ENCODE measurements around the gene PCNX1. TPM values are rescaled to one million over a fixed set of nuclear protein-coding genes. Genes with fewer than 3 reads are reported as not detected.

PCNX1 gene
- total RNA-seq, 1 donor from 2014 or later, result 37.9 TPM

- TF ChIP-seq CTCF (conservative IDR thresholded peaks at IDR 0.05), result no peak
- Mint-ChIP-seq H3K4me3 (no peak overlapping the region), H3K9me3 (no peaks in the 10 kb centered on the region), H3K4me1 (ENCODE audit: unreplicated experiment) (peaks cover 39% of the 10 kb centered on the region), H3K27me3 (no peaks in the 10 kb centered on the region), H3K27ac (no peak overlapping the region), H3K36me3 (peaks cover 6% of the 10 kb centered on the region)
- no peak for DNase-seq (ENCODE audit: extremely low spot score, unreplicated experiment)
Measured at GRCh38 chr14:70921669-70922068, 14.4 kb downstream of the PCNX1 start.

- DNase-seq (ENCODE audit: extremely low spot score, unreplicated experiment), result no peak
- no peaks in the 10 kb centered on the region for H3K36me3 Mint-ChIP-seq
Measured at GRCh38 chr14:70924521-70924920, 17.3 kb downstream of the PCNX1 start.

GRCh38 chr14:70926235-70926830 is 19.1 kb downstream of the PCNX1 start:
- no peak overlapping the region for H3K4me3 Mint-ChIP-seq
- TF ChIP-seq CTCF (conservative IDR thresholded peaks at IDR 0.05), result no peak
- H3K27ac Mint-ChIP-seq, result no peak overlapping the region
- no peaks in the 10 kb centered on the region for H3K9me3 Mint-ChIP-seq
- H3K27me3 Mint-ChIP-seq, result no peaks in the 10 kb centered on the region
- no peaks in the 10 kb centered on the region for H3K36me3 Mint-ChIP-seq
- no peak for DNase-seq (ENCODE audit: extremely low spot score, unreplicated experiment)
- H3K4me1 Mint-ChIP-seq (ENCODE audit: unreplicated experiment), result peaks cover 15% of the 10 kb centered on the region

More at GRCh38 chr14:70924521-70924920, 17.3 kb downstream of the PCNX1 start:
- Mint-ChIP-seq H3K4me1 (ENCODE audit: unreplicated experiment) (peaks cover 29% of the 10 kb centered on the region), H3K27me3 (no peaks in the 10 kb centered on the region), H3K9me3 (no peaks in the 10 kb centered on the region), H3K27ac (no peak overlapping the region), H3K4me3 (no peak overlapping the region)
- TF ChIP-seq CTCF (conservative IDR thresholded peaks at IDR 0.05), result no peak

- DNase-seq (ENCODE audit: extremely low spot score, unreplicated experiment), result no peak
- no peak overlapping the region for H3K27ac Mint-ChIP-seq
Measured at GRCh38 chr14:70931008-70931407, 23.7 kb downstream of the PCNX1 start.

GRCh38 chr14:70934084-70934483 is 26.8 kb downstream of the PCNX1 start:
- DNase-seq (ENCODE audit: extremely low spot score, unreplicated experiment), result no peak
- TF ChIP-seq CTCF (conservative IDR thresholded peaks at IDR 0.05), result no peak
- no peaks in the 10 kb centered on the region for H3K27me3 Mint-ChIP-seq
- H3K27ac Mint-ChIP-seq, result no peak overlapping the region
- peaks cover 10% of the 10 kb centered on the region for H3K4me1 Mint-ChIP-seq (ENCODE audit: unreplicated experiment)
- H3K9me3 Mint-ChIP-seq, result no peaks in the 10 kb centered on the region
- H3K4me3 Mint-ChIP-seq, result no peak overlapping the region
- peaks cover under 1% of the 10 kb centered on the region for H3K36me3 Mint-ChIP-seq

More at GRCh38 chr14:70931008-70931407, 23.7 kb downstream of the PCNX1 start:
- no peaks in the 10 kb centered on the region for H3K27me3 Mint-ChIP-seq
- no peak for TF ChIP-seq CTCF (conservative IDR thresholded peaks at IDR 0.05)
- H3K4me3 Mint-ChIP-seq, result no peak overlapping the region
- no peaks in the 10 kb centered on the region for H3K9me3 Mint-ChIP-seq
- H3K4me1 Mint-ChIP-seq (ENCODE audit: unreplicated experiment), result peaks cover 17% of the 10 kb centered on the region
- H3K36me3 Mint-ChIP-seq, result no peaks in the 10 kb centered on the region
